Measurements from ENCODE around the gene CD81.
"Not testable (repeated sequence)": the region's sequence is repeated elsewhere in the genome, so short reads cannot be mapped to it uniquely, and the experiment has no call there.

Gene CD81

GRCh38 chr11:2363577-2364370, 13.3 kb upstream of the CD81 start:
- H3K27me3 ChIP-seq (ENCODE audit: insufficient read depth, low read length, poor library complexity, severe bottlenecking), result no peaks in the 10 kb centered on the region
- no peak overlapping the region for H3K4me2 ChIP-seq (ENCODE audit: low read depth, low read length, poor library complexity, severe bottlenecking)
- no peaks in the 10 kb centered on the region for H3K4me1 ChIP-seq (ENCODE audit: insufficient read depth, low read length, poor library complexity, severe bottlenecking)
- H3K9me2 ChIP-seq (replicated peaks; ENCODE audit: low read depth, low read length), result no peaks in the 10 kb centered on the region
- no peaks in the 10 kb centered on the region for H3K9me3 ChIP-seq (ENCODE audit: insufficient read depth, low read depth, low read length)
- no peak overlapping the region for H2AFZ ChIP-seq (ENCODE audit: low read length)
- H3K9ac ChIP-seq (ENCODE audit: low read depth, low read length, poor library complexity, severe bottlenecking), result no peak overlapping the region
- no peaks in the 10 kb centered on the region for H4K20me1 ChIP-seq (ENCODE audit: insufficient read depth, low read length, poor library complexity, severe bottlenecking)
- TF ChIP-seq EZH2phosphoT487 (IDR thresholded peaks at IDR 0.05; ENCODE audit: borderline replicate concordance), result no peak
- no peak for TF ChIP-seq CTCF (conservative IDR thresholded peaks at IDR 0.05; ENCODE audit: low read length)
- H3F3A ChIP-seq (ENCODE audit: low read depth), result no peaks in the 10 kb centered on the region
- H3K79me2 ChIP-seq (ENCODE audit: insufficient read depth, low read length), result no peaks in the 10 kb centered on the region
- no peaks in the 10 kb centered on the region for H3K36me3 ChIP-seq (ENCODE audit: insufficient read depth, low read length)
- H3K4me3 ChIP-seq (ENCODE audit: low read length, poor library complexity, severe bottlenecking), result no peak overlapping the region

- H2AFZ ChIP-seq (ENCODE audit: low read length); H3K9ac ChIP-seq (ENCODE audit: low read depth, low read length, poor library complexity, severe bottlenecking); H3K36me3 ChIP-seq (ENCODE audit: insufficient read depth, low read length); H3K9me2 ChIP-seq (replicated peaks; ENCODE audit: low read depth, low read length); H3K9me3 ChIP-seq (ENCODE audit: insufficient read depth, low read depth, low read length); H3F3A ChIP-seq (ENCODE audit: low read depth); H3K79me2 ChIP-seq (ENCODE audit: insufficient read depth, low read length); H3K27me3 ChIP-seq (ENCODE audit: insufficient read depth, low read length, poor library complexity, severe bottlenecking); H3K4me2 ChIP-seq (ENCODE audit: low read depth, low read length, poor library complexity, severe bottlenecking); H4K20me1 ChIP-seq (ENCODE audit: insufficient read depth, low read length, poor library complexity, severe bottlenecking); H3K4me3 ChIP-seq (ENCODE audit: low read length, poor library complexity, severe bottlenecking); H3K4me1 ChIP-seq (ENCODE audit: insufficient read depth, low read length, poor library complexity, severe bottlenecking): not testable (repeated sequence)
Measured at GRCh38 chr11:2364386-2364785, 12.7 kb upstream of the CD81 start.

GRCh38 chr11:2365571-2366210, 11.4 kb upstream of the CD81 start:
- no peaks in the 10 kb centered on the region for H3F3A ChIP-seq (ENCODE audit: low read depth)
- H3K9me2 ChIP-seq (replicated peaks; ENCODE audit: low read depth, low read length), result no peaks in the 10 kb centered on the region

More at GRCh38 chr11:2365571-2366210, 11.4 kb upstream of the CD81 start:
- no peaks in the 10 kb centered on the region for H3K36me3 ChIP-seq (ENCODE audit: insufficient read depth, low read length)
- H3K9ac ChIP-seq (ENCODE audit: low read depth, low read length, poor library complexity, severe bottlenecking), result no peak overlapping the region
- TF ChIP-seq CTCF (conservative IDR thresholded peaks at IDR 0.05; ENCODE audit: low read length) (no peak), EZH2phosphoT487 (IDR thresholded peaks at IDR 0.05; ENCODE audit: borderline replicate concordance) (no peak)
- H3K27me3 ChIP-seq (ENCODE audit: insufficient read depth, low read length, poor library complexity, severe bottlenecking), result no peaks in the 10 kb centered on the region
- no peak overlapping the region for H3K4me2 ChIP-seq (ENCODE audit: low read depth, low read length, poor library complexity, severe bottlenecking)
- no peaks in the 10 kb centered on the region for H3K79me2 ChIP-seq (ENCODE audit: insufficient read depth, low read length)
- no peaks in the 10 kb centered on the region for H3K4me1 ChIP-seq (ENCODE audit: insufficient read depth, low read length, poor library complexity, severe bottlenecking)
- no peaks in the 10 kb centered on the region for H3K9me3 ChIP-seq (ENCODE audit: insufficient read depth, low read depth, low read length)
- no peaks in the 10 kb centered on the region for H4K20me1 ChIP-seq (ENCODE audit: insufficient read depth, low read length, poor library complexity, severe bottlenecking)
- H2AFZ ChIP-seq (ENCODE audit: low read length), result no peak overlapping the region
- no peak overlapping the region for H3K4me3 ChIP-seq (ENCODE audit: low read length, poor library complexity, severe bottlenecking)

Data from Loucy (cell line).